Right atrium auricular region (tissue), 2 donors: Measurements from ENCODE around the gene THSD4. TPM values are rescaled to one million over a fixed set of nuclear protein-coding genes. Genes with fewer than 3 reads are reported as not detected.
A peak's percentile ranks its signal among the peaks of the same experiment; 100 is the strongest.

Experiments used
- DNase-seq: peaks from one replicate; pipeline ENCODE4 v3.0.0-alpha.2; 2019; ENCODE audit warnings: low spot score
- H3K27ac ChIP-seq, 2 donors: fragments of 200-600 bp; sonication (generic); 1 replicate in 1 of 2; 2 replicates in 1 of 2; pipeline ENCODE4 v1.5.1; 2016 to 2019
- H3K27me3 ChIP-seq, 2 donors: fragments of 200-600 bp; sonication (generic); one replicate each; pipeline versions ENCODE4 v1.5.1 to v1.6.0; 2017 to 2019
- H3K36me3 ChIP-seq: fragments of 200-600 bp; sonication (generic); one replicate; pipeline ENCODE4 v1.5.1; 2016
- H3K4me1 ChIP-seq, 2 donors: fragments of 200-600 bp; sonication (generic); one replicate each; pipeline versions ENCODE4 v1.5.1 to v1.6.0; 2017 to 2019
- H3K4me3 ChIP-seq, 2 donors: fragments of 200-600 bp; sonication (generic); 1 replicate in 1 of 2; 2 replicates in 1 of 2; pipeline ENCODE4 v1.5.1; 2017 to 2019; ENCODE audit warnings: mild to moderate bottlenecking in 1 of 2, moderate library complexity in 1 of 2
- H3K9me3 ChIP-seq, 2 donors: fragments of 200-600 bp; sonication (generic); one replicate each; pipeline ENCODE4 v1.5.1; 2019
- CTCF ChIP-seq, 2 donors: fragments of 200-600 bp; sonication (generic); IDR thresholded peaks; one replicate each; pipeline ENCODE4 v1.5.1; 2019; ENCODE audit warnings: antibody characterized with exemption in 2 of 2
- total RNA-seq, 2 donors: library from RNA; depleted of rRNA; stranded (reverse); fragments of >200 nt; gene quantifications; one replicate each; pipeline ENCODE4 v1.1.0, GENCODE V29; 2016

THSD4 gene
- total RNA-seq, 2 donors from 2014 or later, result 41.2 to 85.3 TPM

- peak overlapping the region; percentile 47 to 57 for H3K27ac ChIP-seq
- no peaks in the 10 kb centered on the region for H3K36me3 ChIP-seq
- H3K4me1 ChIP-seq, result peaks cover 0 to 56% of the 10 kb centered on the region in 2 donors
- no peaks in the 10 kb centered on the region for H3K9me3 ChIP-seq
- no peak overlapping the region for H3K4me3 ChIP-seq
- no peak for TF ChIP-seq CTCF (IDR thresholded peaks at IDR 0.05)
- H3K27me3 ChIP-seq, result no peaks in the 10 kb centered on the region
- no peak for DNase-seq
Observed at GRCh38 chr15:71708051-71708429, 592.8 kb downstream of the THSD4 start.

GRCh38 chr15:71708741-71709140, 593.5 kb downstream of the THSD4 start:
- Histone ChIP-seq H3K9me3 (no peaks in the 10 kb centered on the region), H3K4me3 (no peak overlapping the region), H3K4me1 (peaks cover 0 to 58% of the 10 kb centered on the region in 2 donors), H3K27ac (peak overlapping the region in 1 of 2 donors; percentile 57), H3K36me3 (no peaks in the 10 kb centered on the region), H3K27me3 (no peaks in the 10 kb centered on the region)
- no peak for TF ChIP-seq CTCF (IDR thresholded peaks at IDR 0.05)
- DNase-seq, result no peak

GRCh38 chr15:71709808-71710418, 594.6 kb downstream of the THSD4 start:
- Histone ChIP-seq H3K4me1 (peaks cover 0 to 57% of the 10 kb centered on the region in 2 donors), H3K27me3 (no peaks in the 10 kb centered on the region), H3K9me3 (no peaks in the 10 kb centered on the region), H3K27ac (peak overlapping the region; percentile 6 to 14), H3K4me3 (no peak overlapping the region), H3K36me3 (no peaks in the 10 kb centered on the region)
- no peak for DNase-seq
- no peak for TF ChIP-seq CTCF (IDR thresholded peaks at IDR 0.05)

GRCh38 chr15:71712182-71712581, 596.9 kb downstream of the THSD4 start:
- H3K27me3 ChIP-seq, result no peaks in the 10 kb centered on the region
- TF ChIP-seq CTCF (IDR thresholded peaks at IDR 0.05), result no peak
- DNase-seq, result no peak
- no peaks in the 10 kb centered on the region for H3K36me3 ChIP-seq
- H3K4me1 ChIP-seq, result peaks cover 0 to 44% of the 10 kb centered on the region in 2 donors
- H3K27ac ChIP-seq, result no peak overlapping the region
- H3K4me3 ChIP-seq, result no peak overlapping the region
- no peaks in the 10 kb centered on the region for H3K9me3 ChIP-seq

GRCh38 chr15:71713191-71713809, 598.0 kb downstream of the THSD4 start:
- H3K4me1 ChIP-seq, result peaks cover 0 to 34% of the 10 kb centered on the region in 2 donors
- peak overlapping the region in 1 of 2 donors; percentile 18 for H3K27ac ChIP-seq
- no peak for TF ChIP-seq CTCF (IDR thresholded peaks at IDR 0.05)
- no peak for DNase-seq
- H3K4me3 ChIP-seq, result no peak overlapping the region
- no peaks in the 10 kb centered on the region for H3K36me3 ChIP-seq
- H3K9me3 ChIP-seq, result no peaks in the 10 kb centered on the region
- H3K27me3 ChIP-seq, result no peaks in the 10 kb centered on the region
